GM12872 (cell line): Measurements from ENCODE around the gene PDIA6.

Experiments used
- CTCF ChIP-seq: IDR thresholded peaks from 3 replicates; pipeline ENCODE4 v1.5.1; 2011; ENCODE audit warnings: low read depth, mild to moderate bottlenecking, low read length, moderate library complexity; ENCODE audit not compliant: insufficient read depth

PDIA6 gene

GRCh38 chr2:10733566-10733925 is 79.0 kb downstream of the PDIA6 start:
- TF ChIP-seq CTCF = no peak
